ENCODE measurements around the gene MUL1.

MUL1 gene

DNA sequence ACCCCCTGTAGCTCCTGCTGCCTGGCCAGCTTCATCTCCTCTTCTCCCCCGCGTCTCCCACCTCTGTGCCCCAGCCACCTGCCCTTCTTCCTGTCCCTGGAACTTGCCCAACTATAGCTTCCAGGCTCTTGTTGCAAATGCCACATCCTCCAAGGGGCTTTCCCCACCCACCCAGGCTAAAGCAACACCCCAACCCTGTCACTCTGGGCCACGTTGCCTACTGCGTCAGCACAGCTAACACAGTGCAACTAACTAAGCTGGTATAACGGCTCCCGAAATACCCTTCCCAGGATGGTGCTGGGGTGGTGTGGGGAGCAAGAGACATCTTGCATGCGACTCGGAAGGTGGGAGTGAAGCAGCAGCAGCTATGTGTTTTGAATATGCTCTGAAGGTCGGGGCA is 41.7 kb downstream of the MUL1 start:
- no peak for DNase-seq

DNA sequence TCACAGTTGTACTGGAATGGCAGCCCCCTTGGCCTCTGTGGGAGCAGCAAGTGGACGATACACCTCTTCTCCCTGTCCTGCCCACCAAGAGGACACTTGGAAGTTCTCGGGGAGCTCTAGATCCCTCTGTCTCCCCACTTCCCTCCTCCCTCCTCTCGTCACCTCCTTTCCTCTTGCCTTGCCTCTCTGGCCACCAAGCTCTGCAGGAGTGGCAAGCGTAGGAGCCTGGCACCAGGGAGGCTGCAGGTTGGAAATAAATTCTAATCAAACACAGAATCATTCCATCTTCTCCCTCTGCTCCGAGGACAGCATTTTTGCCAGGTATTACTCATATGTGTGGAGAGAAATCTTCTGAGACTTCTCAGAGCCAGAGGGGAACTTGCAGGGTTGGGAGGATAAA is 42.8 kb downstream of the MUL1 start:
- no peak for DNase-seq

DNA sequence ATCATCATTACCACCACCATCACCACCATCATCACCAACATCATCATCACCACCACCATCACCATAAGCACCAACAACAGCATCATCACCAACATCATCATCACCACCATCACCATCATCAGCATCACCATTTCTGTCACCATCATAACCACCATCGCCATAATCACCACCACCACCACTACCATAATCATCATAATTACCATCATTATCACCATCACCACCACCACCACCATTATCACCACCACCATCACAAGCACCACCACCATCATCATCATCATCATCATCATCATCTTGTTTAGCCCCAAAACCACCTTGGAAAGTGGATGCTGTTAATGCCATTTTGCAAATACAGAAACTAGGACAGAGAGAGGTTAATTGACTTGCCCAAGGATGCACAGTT is 44.4 kb downstream of the MUL1 start:
- no peak for DNase-seq

DNA sequence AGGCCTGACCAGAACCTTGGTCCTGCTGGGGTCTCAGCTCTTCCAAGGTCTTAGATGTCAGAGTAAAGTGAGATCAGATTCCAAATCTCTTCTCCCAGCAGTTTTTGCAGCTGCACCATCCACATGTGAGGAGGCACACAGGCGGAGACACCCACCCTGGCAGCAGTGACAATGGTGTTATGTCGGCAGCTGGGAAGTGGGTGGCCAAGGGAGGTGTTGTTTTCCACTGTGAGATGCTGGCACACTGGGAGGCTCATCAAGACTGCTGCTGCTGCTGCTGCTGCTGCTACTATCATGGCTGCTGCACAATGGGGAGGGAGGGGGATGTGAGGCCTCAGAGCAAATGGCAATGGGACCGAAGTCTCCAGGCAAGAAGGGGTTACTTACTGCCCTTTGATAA is 45.6 kb downstream of the MUL1 start:
- no peak for DNase-seq

DNA sequence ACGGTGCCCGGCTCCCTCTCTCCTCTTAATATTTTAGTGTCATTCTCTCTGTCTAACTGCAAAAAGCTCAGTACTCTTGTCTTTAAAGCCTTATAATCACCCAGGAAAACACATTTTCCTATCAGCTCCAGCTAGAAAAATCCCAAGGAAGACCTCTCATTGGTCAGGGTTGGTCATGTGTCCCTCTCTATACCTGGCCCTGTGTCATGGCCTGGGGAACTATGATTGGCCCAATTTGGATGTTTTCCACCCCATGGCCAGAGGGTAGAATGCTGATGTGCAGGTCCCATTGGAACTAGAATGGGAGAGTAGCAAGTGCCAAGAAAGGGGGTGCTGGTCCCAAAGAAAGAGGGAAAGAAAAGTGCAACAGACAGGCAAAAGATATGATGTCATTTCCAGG is 49.2 kb downstream of the MUL1 start:
- no peak for DNase-seq

DNA sequence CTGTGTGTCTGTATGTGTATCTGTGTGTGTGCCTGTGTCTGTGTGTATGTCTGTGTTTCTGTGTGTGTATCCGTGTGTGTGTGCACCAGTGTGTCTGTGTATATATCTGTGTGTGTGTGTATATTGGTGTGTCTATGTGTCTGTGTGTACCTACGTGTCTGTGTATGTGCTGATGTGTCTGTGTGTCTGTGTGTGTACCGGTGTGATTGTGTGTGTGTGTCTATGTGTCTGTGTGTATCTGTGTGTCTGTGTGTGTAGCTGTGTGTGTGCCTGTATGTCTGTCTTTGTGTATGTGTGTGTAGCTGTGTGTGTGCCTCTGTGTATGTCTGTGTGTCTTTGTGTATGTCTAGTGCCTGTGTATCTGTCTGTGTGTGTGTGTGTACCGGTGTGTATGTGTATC is 53.9 kb downstream of the MUL1 start:
- DNase-seq: no peak

DNA sequence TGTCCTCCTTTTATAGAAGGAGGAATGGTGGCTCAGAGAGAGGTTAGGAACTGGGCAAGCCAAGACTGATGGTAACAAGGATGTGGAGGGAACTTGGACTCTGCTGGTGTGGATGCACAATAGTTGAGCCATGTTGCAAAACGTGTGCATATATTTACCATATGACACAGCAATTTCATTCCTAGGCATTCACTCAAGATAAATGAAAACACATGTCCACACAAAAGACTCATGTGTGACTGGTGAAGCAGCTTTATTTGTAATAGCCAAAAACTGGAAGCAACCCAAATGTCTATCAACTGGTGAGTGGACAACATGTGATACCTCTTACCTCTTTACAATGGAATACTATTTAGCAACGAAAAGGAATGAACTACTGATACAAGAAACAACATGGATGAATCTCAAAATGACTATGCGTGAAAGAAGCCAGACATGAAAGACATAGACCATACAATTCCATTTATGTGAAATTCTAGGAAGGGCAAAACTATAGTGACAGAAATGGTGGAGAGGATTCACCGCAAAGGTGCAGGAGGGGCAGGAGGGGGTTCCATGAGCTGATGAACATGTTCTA is 58.1 kb downstream of the MUL1 start:
- DNase-seq: no peak
